HUES64 (cell line): ENCODE data around the gene ASB8.
A peak's percentile ranks its signal among the peaks of the same experiment; 100 is the strongest.
"Not testable (repeated sequence)": the region's sequence is repeated elsewhere in the genome, so short reads cannot be mapped to it uniquely, and the experiment has no call there.

ENCODE experiments used
- H3K27ac ChIP-seq: 2 replicates; pipeline ENCODE4 v1.7.0; 2013; ENCODE audit warnings: low read depth, low read length, inconsistent platforms
- H3K27me3 ChIP-seq: 2 replicates; pipeline ENCODE4 v1.6.1; 2013; ENCODE audit warnings: mild to moderate bottlenecking, low read length; ENCODE audit not compliant: insufficient read depth
- H3K36me3 ChIP-seq: 2 replicates; pipeline ENCODE4 v1.6.1; 2013; ENCODE audit warnings: mild to moderate bottlenecking, low read length; ENCODE audit not compliant: insufficient read depth
- H3K4me1 ChIP-seq: 2 replicates; pipeline ENCODE4 v1.6.1; 2013; ENCODE audit warnings: mild to moderate bottlenecking, low read length, moderate library complexity; ENCODE audit not compliant: insufficient read depth
- H3K4me3 ChIP-seq: 2 replicates; pipeline ENCODE4 v1.5.1; 2013; ENCODE audit warnings: mild to moderate bottlenecking, low read length, moderate library complexity
- H3K9ac ChIP-seq: 2 replicates; pipeline ENCODE4 v1.6.1; 2013; ENCODE audit warnings: mild to moderate bottlenecking, low read depth, low read length
- H3K9me3 ChIP-seq: 2 replicates; pipeline ENCODE4 v1.6.1; 2013; ENCODE audit warnings: low read depth, low read length; ENCODE audit not compliant: insufficient read depth
- WGBS: fragments of 150-250, 120-280 bp; methylation state at CpG from one replicate; pipeline ENCODE4 v1.1.7; 2013; ENCODE audit warnings: missing lambda C conversion rate; 5-methylcytosine and 5-hydroxymethylcytosine counted together

ASB8 gene

GRCh38 chr12:48119078-48119833 lies 38.1 kb downstream of the ASB8 start, which contains the start of gene PFKM:
Gene PFKM, plus strand, starts transcription at chr12:48119364. Its CDS starts 3,411 bp downstream, at chr12:48122775.
- Histone ChIP-seq H3K9ac (peak within 1 kb of the TSS; percentile 67), H3K4me1 (peaks cover 11% of the 10 kb centered on the region), H3K9me3 (no peaks in the 10 kb centered on the region), H3K27me3 (no peaks in the 10 kb centered on the region), H3K27ac (peak within 1 kb of the TSS; percentile 43), H3K4me3 (peak within 1 kb of the TSS; percentile 69), H3K36me3 (peaks cover 20% of the 10 kb centered on the region)
- WGBS, result under 1% methylated on average over 18 of the region's 20 CpGs

- Histone ChIP-seq H3K27me3 (no peaks in the 10 kb centered on the region), H3K9ac (no peak overlapping the region), H3K27ac (no peak overlapping the region), H3K4me3 (peak overlapping the region; percentile 69), H3K9me3 (no peaks in the 10 kb centered on the region), H3K4me1 (peaks cover 11% of the 10 kb centered on the region), H3K36me3 (peaks cover 11% of the 10 kb centered on the region)
- WGBS, result 67% methylated on average over 2 of the region's 3 CpGs
Measured at GRCh38 chr12:48118284-48118871, 38.9 kb downstream of the ASB8 start.

GRCh38 chr12:48115957-48116356 lies 41.4 kb downstream of the ASB8 start:
- Histone ChIP-seq H3K4me3 (no peak overlapping the region), H3K9ac (no peak overlapping the region), H3K9me3 (no peaks in the 10 kb centered on the region), H3K36me3 (no peaks in the 10 kb centered on the region), H3K4me1 (peaks cover 11% of the 10 kb centered on the region), H3K27ac (no peak overlapping the region), H3K27me3 (peaks cover 5% of the 10 kb centered on the region; the same call in 1 of the 2 replicates)
- 95% methylated on average over 1 of the region's 1 CpG for WGBS

- not testable (repeated sequence) for H3K9ac ChIP-seq, H3K36me3 ChIP-seq, H3K27ac ChIP-seq, H3K4me3 ChIP-seq, H3K9me3 ChIP-seq
- 94% methylated on average over 5 of the region's 5 CpGs for WGBS
- H3K4me1 ChIP-seq, result peaks cover 11% of the 10 kb centered on the region
- H3K27me3 ChIP-seq, result peaks cover 34% of the 10 kb centered on the region; the same call in 1 of the 2 replicates
Measured at GRCh38 chr12:48111312-48111693, 46.0 kb downstream of the ASB8 start.

GRCh38 chr12:48110691-48111311 lies 46.5 kb downstream of the ASB8 start:
- Histone ChIP-seq H3K4me1 (peaks cover 11% of the 10 kb centered on the region), H3K27ac (no peak overlapping the region), H3K9me3 (no peaks in the 10 kb centered on the region), H3K9ac (no peak overlapping the region), H3K27me3 (peaks cover 34% of the 10 kb centered on the region; the same call in 1 of the 2 replicates), H3K36me3 (no peaks in the 10 kb centered on the region), H3K4me3 (no peak overlapping the region)
- 86% methylated on average over 1 of the region's 1 CpG for WGBS

GRCh38 chr12:48109424-48109823 lies 47.9 kb downstream of the ASB8 start:
- H3K36me3 ChIP-seq, result no peaks in the 10 kb centered on the region
- peaks cover 34% of the 10 kb centered on the region; the same call in 1 of the 2 replicates for H3K27me3 ChIP-seq
- H3K4me3 ChIP-seq, result no peak overlapping the region
- peaks cover 16% of the 10 kb centered on the region for H3K4me1 ChIP-seq
- no peaks in the 10 kb centered on the region for H3K9me3 ChIP-seq
- no peak overlapping the region for H3K9ac ChIP-seq
- no peak overlapping the region for H3K27ac ChIP-seq

GRCh38 chr12:48106681-48107613 lies 50.4 kb downstream of the ASB8 start:
- WGBS, result 91% methylated on average over 5 of the region's 5 CpGs
- Histone ChIP-seq H3K9ac (peak overlapping the region; percentile 98), H3K9me3 (no peaks in the 10 kb centered on the region), H3K4me3 (peak overlapping the region; percentile 86), H3K36me3 (no peaks in the 10 kb centered on the region), H3K27ac (peak overlapping the region; percentile 99), H3K4me1 (peaks cover 19% of the 10 kb centered on the region), H3K27me3 (peaks cover 29% of the 10 kb centered on the region; the same call in 1 of the 2 replicates)

- Histone ChIP-seq H3K4me1 (peaks cover 19% of the 10 kb centered on the region), H3K36me3 (no peaks in the 10 kb centered on the region), H3K27me3 (peaks cover 29% of the 10 kb centered on the region; the same call in 1 of the 2 replicates), H3K27ac (peak within 1 kb of the TSS; percentile 99), H3K9ac (peak within 1 kb of the TSS; percentile 98), H3K4me3 (peak within 1 kb of the TSS; percentile 86), H3K9me3 (no peaks in the 10 kb centered on the region)
- WGBS, result 2% methylated on average over 53 of the region's 53 CpGs
Measured at GRCh38 chr12:48105867-48106680, 51.2 kb downstream of the ASB8 start, which contains the start of gene SENP1. Gene SENP1, minus strand, starts transcription at chr12:48106079. Its CDS starts 4,607 bp downstream, at chr12:48101472.

GRCh38 chr12:48105321-48105866 lies 51.9 kb downstream of the ASB8 start:
- H3K4me3 ChIP-seq, result peak overlapping the region; percentile 86
- H3K36me3 ChIP-seq, result no peaks in the 10 kb centered on the region
- under 1% methylated on average over 30 of the region's 30 CpGs for WGBS
- peak overlapping the region; percentile 98 for H3K9ac ChIP-seq
- H3K27me3 ChIP-seq, result peaks cover 28% of the 10 kb centered on the region; the same call in 1 of the 2 replicates
- H3K9me3 ChIP-seq, result no peaks in the 10 kb centered on the region
- peak overlapping the region; percentile 99 for H3K27ac ChIP-seq
- H3K4me1 ChIP-seq, result peaks cover 16% of the 10 kb centered on the region
